Hepatocyte (in vitro differentiated cells): ENCODE results near the gene WDR19.

ENCODE experiments used
- CTCF ChIP-seq: fragments of 200-600 bp; sonication (generic); IDR thresholded peaks from 2 replicates; pipeline ENCODE4 v1.5.1; 2016; ENCODE audit warnings: antibody characterized with exemption, mild to moderate bottlenecking; ENCODE audit not compliant: poor library complexity
- EZH2 ChIP-seq: fragments of 200-600 bp; sonication (generic); IDR thresholded peaks from 2 replicates; pipeline ENCODE4 v1.6.1; 2016; ENCODE audit warnings: antibody characterized with exemption, mild to moderate bottlenecking, borderline replicate concordance
- EZH2phosphoT487 ChIP-seq: fragments of 200-600 bp; sonication (generic); IDR thresholded peaks from one replicate; pipeline ENCODE4 v1.6.1; 2018; ENCODE audit warnings: antibody characterized with exemption, mild to moderate bottlenecking, low read depth, moderate library complexity; ENCODE audit not compliant: unreplicated experiment, severe bottlenecking

- TF ChIP-seq CTCF (no peak), EZH2 (no peak), EZH2phosphoT487 (no peak)
Measured at GRCh38 chr4:39178706-39179105, 3.6 kb upstream of the WDR19 start.
